ENCODE measurements around the gene AKAP13.
A peak's percentile ranks its signal among the peaks of the same experiment; 100 is the strongest.

Gene AKAP13

DNA sequence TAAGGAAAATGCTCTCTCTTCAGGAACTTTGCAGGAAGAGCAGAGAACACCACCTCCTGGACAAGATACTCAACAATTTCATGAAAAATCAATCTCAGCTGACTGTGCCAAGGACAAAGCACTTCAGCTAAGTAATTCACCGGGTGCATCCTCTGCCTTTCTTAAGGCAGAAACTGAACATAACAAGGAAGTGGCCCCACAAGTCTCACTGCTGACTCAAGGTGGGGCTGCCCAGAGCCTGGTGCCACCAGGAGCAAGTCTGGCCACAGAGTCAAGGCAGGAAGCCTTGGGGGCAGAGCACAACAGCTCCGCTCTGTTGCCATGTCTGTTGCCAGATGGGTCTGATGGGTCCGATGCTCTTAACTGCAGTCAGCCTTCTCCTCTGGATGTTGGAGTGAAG lies 200.5 kb downstream of the AKAP13 start:
- Histone ChIP-seq H3F3A (ENCODE audit: insufficient read depth) (peaks cover 21% of the 10 kb centered on the region), H3K4me2 (ENCODE audit: low read depth, low read length, poor library complexity, severe bottlenecking) (no peak overlapping the region), H4K20me1 (ENCODE audit: low read depth, low read length) (peaks cover 3% of the 10 kb centered on the region; the same call in 1 of the 2 replicates), H3K9ac (ENCODE audit: low read length) (no peak overlapping the region), H3K36me3 (ENCODE audit: low read length) (peaks cover 41% of the 10 kb centered on the region; the same call in 1 of the 2 replicates), H3K27me3 (ENCODE audit: low read length) (no peaks in the 10 kb centered on the region), H3K9me2 (replicated peaks; ENCODE audit: insufficient read depth, low read length) (no peaks in the 10 kb centered on the region), H3K9me3 (ENCODE audit: insufficient read depth, low read length) (no peaks in the 10 kb centered on the region), H2AFZ (ENCODE audit: low read depth, low read length, severe bottlenecking) (no peak overlapping the region), H3K4me3 (ENCODE audit: insufficient read depth, low read length, poor library complexity, severe bottlenecking) (no peak overlapping the region), H3K79me2 (ENCODE audit: insufficient read depth, low read length) (peaks cover 63% of the 10 kb centered on the region), H3K27ac (ENCODE audit: low read depth, low read length) (no peak overlapping the region)
- TF ChIP-seq, protein P1, sequence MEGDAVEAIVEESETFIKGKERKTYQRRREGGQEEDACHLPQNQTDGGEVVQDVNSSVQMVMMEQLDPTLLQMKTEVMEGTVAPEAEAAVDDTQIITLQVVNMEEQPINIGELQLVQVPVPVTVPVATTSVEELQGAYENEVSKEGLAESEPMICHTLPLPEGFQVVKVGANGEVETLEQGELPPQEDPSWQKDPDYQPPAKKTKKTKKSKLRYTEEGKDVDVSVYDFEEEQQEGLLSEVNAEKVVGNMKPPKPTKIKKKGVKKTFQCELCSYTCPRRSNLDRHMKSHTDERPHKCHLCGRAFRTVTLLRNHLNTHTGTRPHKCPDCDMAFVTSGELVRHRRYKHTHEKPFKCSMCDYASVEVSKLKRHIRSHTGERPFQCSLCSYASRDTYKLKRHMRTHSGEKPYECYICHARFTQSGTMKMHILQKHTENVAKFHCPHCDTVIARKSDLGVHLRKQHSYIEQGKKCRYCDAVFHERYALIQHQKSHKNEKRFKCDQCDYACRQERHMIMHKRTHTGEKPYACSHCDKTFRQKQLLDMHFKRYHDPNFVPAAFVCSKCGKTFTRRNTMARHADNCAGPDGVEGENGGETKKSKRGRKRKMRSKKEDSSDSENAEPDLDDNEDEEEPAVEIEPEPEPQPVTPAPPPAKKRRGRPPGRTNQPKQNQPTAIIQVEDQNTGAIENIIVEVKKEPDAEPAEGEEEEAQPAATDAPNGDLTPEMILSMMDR (IDR thresholded peaks at IDR 0.05; ENCODE audit: insufficient read depth, low read length, poor library complexity, severe bottlenecking), result no peak
- TF ChIP-seq EZH2phosphoT487 (conservative IDR thresholded peaks at IDR 0.05; ENCODE audit: low read length), result no peak

- no peak overlapping the region for H2AFZ ChIP-seq (ENCODE audit: low read depth, low read length, severe bottlenecking)
- H3F3A ChIP-seq (ENCODE audit: insufficient read depth), result peaks cover 18% of the 10 kb centered on the region
- no peaks in the 10 kb centered on the region for H3K9me3 ChIP-seq (ENCODE audit: insufficient read depth, low read length)
- no peak overlapping the region for H3K4me3 ChIP-seq (ENCODE audit: insufficient read depth, low read length, poor library complexity, severe bottlenecking)
- no peak for TF ChIP-seq EZH2phosphoT487 (conservative IDR thresholded peaks at IDR 0.05; ENCODE audit: low read length)
- TF ChIP-seq, protein P1 (IDR thresholded peaks at IDR 0.05; ENCODE audit: insufficient read depth, low read length, poor library complexity, severe bottlenecking), result no peak
- H3K9ac ChIP-seq (ENCODE audit: low read length), result no peak overlapping the region
- peak overlapping the region; percentile 56 for H3K4me2 ChIP-seq (ENCODE audit: low read depth, low read length, poor library complexity, severe bottlenecking)
- H3K27me3 ChIP-seq (ENCODE audit: low read length), result no peaks in the 10 kb centered on the region
- peaks cover 3% of the 10 kb centered on the region; the same call in 1 of the 2 replicates for H4K20me1 ChIP-seq (ENCODE audit: low read depth, low read length)
- peak overlapping the region; percentile 65 for H3K27ac ChIP-seq (ENCODE audit: low read depth, low read length)
- peaks cover 35% of the 10 kb centered on the region; the same call in 1 of the 2 replicates for H3K36me3 ChIP-seq (ENCODE audit: low read length)
- peaks cover 65% of the 10 kb centered on the region for H3K79me2 ChIP-seq (ENCODE audit: insufficient read depth, low read length)
- H3K9me2 ChIP-seq (replicated peaks; ENCODE audit: insufficient read depth, low read length), result no peaks in the 10 kb centered on the region
Measured at GRCh38 chr15:85581495-85581894, 201.1 kb downstream of the AKAP13 start.

- peaks cover 3% of the 10 kb centered on the region; the same call in 1 of the 2 replicates for H4K20me1 ChIP-seq (ENCODE audit: low read depth, low read length)
- H3K9ac ChIP-seq (ENCODE audit: low read length), result peak overlapping the region; percentile 33
- no peak overlapping the region for H2AFZ ChIP-seq (ENCODE audit: low read depth, low read length, severe bottlenecking)
- peaks cover 31% of the 10 kb centered on the region; the same call in 1 of the 2 replicates for H3K36me3 ChIP-seq (ENCODE audit: low read length)
- TF ChIP-seq, protein P1 (IDR thresholded peaks at IDR 0.05; ENCODE audit: insufficient read depth, low read length, poor library complexity, severe bottlenecking), result no peak
- no peak for TF ChIP-seq EZH2phosphoT487 (conservative IDR thresholded peaks at IDR 0.05; ENCODE audit: low read length)
- peak overlapping the region; percentile 56 for H3K4me2 ChIP-seq (ENCODE audit: low read depth, low read length, poor library complexity, severe bottlenecking)
- peaks cover 18% of the 10 kb centered on the region for H3F3A ChIP-seq (ENCODE audit: insufficient read depth)
- no peaks in the 10 kb centered on the region for H3K9me2 ChIP-seq (replicated peaks; ENCODE audit: insufficient read depth, low read length)
- no peaks in the 10 kb centered on the region for H3K9me3 ChIP-seq (ENCODE audit: insufficient read depth, low read length)
- peak overlapping the region; percentile 18 for H3K4me3 ChIP-seq (ENCODE audit: insufficient read depth, low read length, poor library complexity, severe bottlenecking)
- peaks cover 74% of the 10 kb centered on the region for H3K79me2 ChIP-seq (ENCODE audit: insufficient read depth, low read length)
- no peaks in the 10 kb centered on the region for H3K27me3 ChIP-seq (ENCODE audit: low read length)
- peak overlapping the region; percentile 65 for H3K27ac ChIP-seq (ENCODE audit: low read depth, low read length)
Measured at GRCh38 chr15:85582131-85583079, 202.0 kb downstream of the AKAP13 start.

Data from SU-DHL-6 (cell line).